Mucosa of descending colon (tissue), 3 donors: Measurements from ENCODE around the gene NDUFV1. TPM values are rescaled to one million over a fixed set of nuclear protein-coding genes. Genes with fewer than 3 reads are reported as not detected.

Experiments
- ATAC-seq: fragments of 200-7000 bp; cut with Tn5 transposase; one replicate; pipeline ENCODE4 v1.9.1; 2020; ENCODE audit warnings: mild to moderate bottlenecking, moderate library complexity
- DNase-seq, 3 donors: peaks; one replicate each; pipeline ENCODE4 v3.0.0-alpha.2; 2020
- H3K36me3 ChIP-seq: fragments of 200-600 bp; one replicate; pipeline ENCODE4 v1.8.0; 2021; ENCODE audit warnings: low read depth, mild to moderate bottlenecking
- H3K4me1 ChIP-seq: fragments of 200-600 bp; one replicate; pipeline ENCODE4 v1.8.0; 2021; ENCODE audit warnings: low read depth, mild to moderate bottlenecking
- H3K4me3 ChIP-seq: fragments of 200-600 bp; one replicate; pipeline ENCODE4 v1.8.0; 2021; ENCODE audit warnings: mild to moderate bottlenecking
- H3K9me3 ChIP-seq: fragments of 200-600 bp; one replicate; pipeline ENCODE4 v1.8.0; 2021; ENCODE audit warnings: mild to moderate bottlenecking
- CTCF ChIP-seq: fragments of 200-600 bp; IDR thresholded peaks from one replicate; pipeline ENCODE4 v1.8.0; 2022; ENCODE audit warnings: antibody characterized with exemption, mild to moderate bottlenecking
- intact Hi-C, 2 donors: fragments of 100-400 bp; cut with DNase I in 1 of 2; cut with micrococcal nuclease in 1 of 2; formaldehyde crosslinking; loops; one replicate each; pipeline versions ENCODE4 v1.11.0 to v1.11.1; 2022; cut with DNase I, micrococcal nuclease
- total RNA-seq, 3 donors: library from RNA; stranded (reverse); fragmentation: NEBNext Ultra II Directional in 2 of 3; extraction: Animal tissue kit (Norgen Biotek cat#: 25700) in 2 of 3; gene quantifications; one replicate each; pipeline versions ENCODE4 v1.2.1 to v1.2.4, GENCODE V29; 2021 to 2023
- donor health status: DM: no; HTN: no; CAD: no; lungs with moderate emphysema.
- donor health status: DM: no; HTN: no; CAD: no.
- donor health status: DM: no; HTN: yes; CAD: no.

Gene NDUFV1
- total RNA-seq, 3 donors from 2014 or later, result 248 to 349 (median 311) TPM

DNA sequence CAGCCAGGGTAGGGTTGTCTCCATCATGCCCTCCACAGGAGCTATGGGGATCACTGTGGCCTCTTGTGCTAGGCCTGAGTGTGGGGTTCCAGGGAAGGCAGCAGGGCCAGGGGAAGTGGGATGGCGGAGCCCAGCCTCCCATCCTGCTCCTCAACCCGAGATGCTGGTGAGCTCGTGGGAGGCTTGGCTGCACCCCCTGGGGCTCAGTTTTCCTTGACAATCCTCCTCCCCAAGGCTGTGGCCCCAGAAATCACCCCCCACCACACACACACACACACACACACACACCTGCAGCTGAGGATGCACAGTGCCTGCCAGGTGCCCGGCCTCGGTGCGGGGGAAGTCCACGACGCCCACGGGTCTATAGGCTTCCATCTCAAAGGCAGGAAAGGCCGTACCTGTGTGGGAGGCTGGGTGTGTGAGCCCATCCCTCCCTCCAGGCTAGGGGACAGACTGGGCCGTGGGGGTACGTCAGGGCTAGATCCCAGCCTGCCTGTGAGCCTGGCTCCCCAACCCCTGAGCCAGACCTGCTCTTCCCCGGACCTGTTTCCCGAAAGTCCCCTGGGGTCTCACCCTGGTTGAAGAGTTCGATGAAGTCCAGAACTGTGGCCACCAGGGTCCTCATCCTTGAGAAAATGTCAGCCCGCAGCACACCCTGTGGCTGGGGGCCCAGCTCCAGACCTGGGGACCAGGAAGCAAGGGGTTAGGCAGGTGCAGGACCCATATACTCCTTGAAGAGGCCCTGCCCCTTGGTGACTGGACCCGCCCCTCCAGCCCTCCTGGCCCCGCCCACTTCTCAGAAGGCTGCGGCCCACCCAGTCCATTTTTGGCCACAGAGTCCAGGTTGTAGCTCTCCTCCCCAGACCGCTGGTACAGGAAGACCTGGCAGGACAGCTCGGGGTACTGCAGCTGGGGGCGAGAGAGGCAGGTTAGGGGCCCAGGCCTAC lies 38.0 kb downstream of the NDUFV1 start:
- TF ChIP-seq CTCF, result no peak
- Histone ChIP-seq H3K4me3 (no peak overlapping the region), H3K9me3 (no peaks in the 10 kb centered on the region), H3K4me1 (peaks cover 9% of the 10 kb centered on the region), H3K36me3 (no peaks in the 10 kb centered on the region)
- peak in 1 of 3 donors; percentile 53 for DNase-seq
- no peak for ATAC-seq
- intact Hi-C loops, result no loop called here

- intact Hi-C loops, result no loop called here
- no peak overlapping the region for H3K4me3 ChIP-seq
- no peaks in the 10 kb centered on the region for H3K36me3 ChIP-seq
- ATAC-seq (no peak), DNase-seq (peak in 2 of 3 donors; percentile 27 to 54)
- TF ChIP-seq CTCF, result no peak
- no peaks in the 10 kb centered on the region for H3K9me3 ChIP-seq
- peaks cover 14% of the 10 kb centered on the region for H3K4me1 ChIP-seq
Measured at GRCh38 chr11:67645521-67646461, 39.1 kb downstream of the NDUFV1 start.

DNA sequence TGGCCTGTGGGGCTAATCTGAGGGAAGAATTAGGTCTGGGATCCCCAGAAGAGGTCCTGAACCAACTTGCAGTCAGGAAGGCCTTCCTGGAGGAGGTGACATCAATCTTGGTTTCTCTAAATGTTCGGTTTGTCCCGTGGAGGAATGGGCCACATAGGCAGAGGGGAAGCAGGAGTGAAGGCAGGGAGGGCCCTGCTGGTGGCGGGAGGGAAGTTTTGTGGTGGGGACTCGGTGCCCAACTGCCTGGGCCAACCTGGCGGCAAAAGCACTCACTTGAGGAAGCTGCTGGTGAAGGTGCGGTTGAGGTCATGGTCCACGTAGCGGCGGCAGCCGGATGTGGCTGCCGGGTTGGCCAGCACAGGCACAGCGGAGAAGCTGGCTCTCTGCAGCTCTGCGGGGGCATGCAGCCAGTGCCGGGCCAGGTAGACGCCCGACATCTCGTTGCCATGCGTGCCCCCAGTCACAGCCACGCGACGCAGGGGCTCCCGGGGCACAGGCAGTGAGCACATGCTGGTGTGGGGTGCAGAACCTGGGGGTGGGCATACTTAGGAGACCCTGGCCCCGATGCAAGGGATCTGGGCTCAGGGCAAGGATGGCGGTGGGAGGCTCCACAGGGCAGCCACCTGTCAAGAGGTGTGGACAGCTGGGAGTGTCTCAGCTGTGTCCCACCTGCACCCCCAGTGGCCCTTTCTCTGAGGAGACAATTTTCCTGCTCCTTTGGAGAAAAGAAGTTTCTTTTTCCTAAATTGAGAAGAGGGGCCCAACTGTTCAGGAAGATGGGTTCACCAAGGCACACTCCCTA lies 40.0 kb downstream of the NDUFV1 start:
- H3K4me3 ChIP-seq, result no peak overlapping the region
- intact Hi-C loops, result no loop called here
- DNase-seq, result peak; percentile 65 to 89 (median 80)

DNA sequence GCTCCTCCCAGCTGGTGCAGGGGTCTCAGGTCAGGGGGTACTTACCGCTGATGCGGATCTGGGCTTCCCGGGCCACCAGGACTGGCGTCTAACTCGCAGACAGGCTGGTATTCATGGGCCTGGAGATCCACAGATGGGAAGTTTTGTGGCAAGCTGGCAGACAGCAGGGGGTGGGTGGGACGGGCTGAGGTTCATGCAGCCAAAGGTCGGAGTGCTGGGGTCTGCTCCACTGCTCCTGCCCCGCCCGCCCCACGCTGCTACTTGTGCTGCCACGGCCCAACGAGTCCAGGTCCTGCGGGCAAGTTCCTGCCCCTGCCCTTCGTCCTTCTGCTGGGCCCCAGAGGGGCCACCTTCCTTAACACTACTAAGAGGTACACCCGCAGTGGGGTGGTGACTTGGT lies 40.7 kb downstream of the NDUFV1 start:
- TF ChIP-seq CTCF, result no peak
- Histone ChIP-seq H3K4me1 (peaks cover 19% of the 10 kb centered on the region), H3K4me3 (no peak overlapping the region), H3K9me3 (no peaks in the 10 kb centered on the region), H3K36me3 (no peaks in the 10 kb centered on the region)
- ATAC-seq (no peak), DNase-seq (peak in 1 of 3 donors; percentile 60)
- intact Hi-C loops, result no loop called here

More for the DNA sequence above, 40.0 kb downstream of the NDUFV1 start:
- no peak for TF ChIP-seq CTCF
- peaks cover 14% of the 10 kb centered on the region for H3K4me1 ChIP-seq
- no peaks in the 10 kb centered on the region for H3K36me3 ChIP-seq
- ATAC-seq, result peak; percentile 77
- no peaks in the 10 kb centered on the region for H3K9me3 ChIP-seq
